Testis (tissue), 2 donors: ENCODE results near the gene THAP10.

Experiments used
- CTCF ChIP-seq, 3 experiments: fragments of 450-650 bp in 2 of 3; fragments of 200-600 bp in 1 of 3; sonication (generic) in 1 of 3; IDR thresholded peaks; one replicate each; pipeline ENCODE4 v1.5.1; 2016 to 2019; ENCODE audit warnings: antibody characterized with exemption in 3 of 3, mild to moderate bottlenecking in 2 of 3, moderate library complexity in 1 of 3
- POLR2A ChIP-seq: fragments of 450-650 bp; IDR thresholded peaks from one replicate; pipeline ENCODE4 v1.6.1; 2017; ENCODE audit warnings: antibody characterized with exemption, mild to moderate bottlenecking, moderate library complexity

- TF ChIP-seq POLR2A (no peak), CTCF (IDR thresholded peaks at IDR 0.05) (no peak)
Observed at GRCh38 chr15:70922119-70922518, 29.9 kb upstream of the THAP10 start.
